K562 (cell line): ENCODE results near the gene PRM3. TPM values are rescaled to one million over a fixed set of nuclear protein-coding genes. Genes with fewer than 3 reads are reported as not detected.

Source experiments
- ATAC-seq: fragments of 200-7000 bp; cut with Tn5 transposase; 3 replicates; pipeline ENCODE4 v1.9.1; 2020; ENCODE audit warnings: moderate library complexity
- BruUV-seq: library from RNA; stranded (reverse); fragments of 400-500 nt; replicated peaks from 2 replicates; lab custom pipeline; 2021; lab: Mats Ljungman, UMichigan
- CTCF ChIA-PET: fragments of 300-600 bp; formaldehyde crosslinking; extraction: SDS; loops from one replicate; lab custom pipeline; 2021; ENCODE audit warnings: low intra/inter-chr PET ratio; lab: Yijun Ruan, JAX
- POLR2A ChIA-PET: fragments of 300-600, 350-650 bp; sonication (Branson Sonifier 250); formaldehyde crosslinking; extraction: SDS; loops from one replicate; lab custom pipeline; 2021; ENCODE audit warnings: antibody characterized with exemption, inconsistent platforms; lab: Yijun Ruan, JAX
- DNase-seq, 4 experiments: peaks; one replicate each; pipeline versions ENCODE4 v3.0.0 to v3.0.0-alpha.2; 2011 to 2018; ENCODE audit warnings: low spot score in 3 of 4, mixed read lengths in 3 of 4; ENCODE audit errors: extremely low read depth in 1 of 4
- FAIRE-seq: peaks from 2 replicates; lab custom pipeline; 2011; peaks lifted over from hg19 to GRCh38; lab: Jason Lieb, UNC
- H2AFZ ChIP-seq: 2 replicates; pipeline ENCODE4 v1.6.0; 2011; ENCODE audit warnings: low read depth, low read length, control low read depth, inconsistent platforms
- H3K27ac ChIP-seq: fragments of 200-600 bp; 3 replicates; pipeline ENCODE4 v1.8.0; 2011; ENCODE audit warnings: low read depth, mild to moderate bottlenecking, control low read depth, inconsistent platforms, low read length, moderate library complexity, mixed read lengths; ENCODE audit errors: extremely low read depth
- H3K27me3 ChIP-seq, 2 experiments: fragments of 300-600 bp in 1 of 2; 2 replicates in 1 of 2; 3 replicates in 1 of 2; pipeline versions ENCODE4 v1.6.0 to v1.8.0; 2011; ENCODE audit warnings: inconsistent platforms in 2 of 2, low read length in 2 of 2, mild to moderate bottlenecking in 1 of 2, mixed read lengths in 1 of 2, moderate library complexity in 1 of 2; ENCODE audit not compliant: control insufficient read depth in 2 of 2, insufficient read depth in 2 of 2
- H3K36me3 ChIP-seq: fragments of 300-600 bp; 3 replicates; pipeline ENCODE4 v1.8.0; 2011; ENCODE audit warnings: mild to moderate bottlenecking, low read length, inconsistent platforms; ENCODE audit not compliant: control insufficient read depth, insufficient read depth
- H3K4me1 ChIP-seq, 2 experiments: fragments of 200-600 bp in 1 of 2; replicated peaks in 1 of 2; 2 replicates in 1 of 2; 3 replicates in 1 of 2; pipeline versions ENCODE4 v1.5.1 to v1.8.0; 2011; ENCODE audit warnings: inconsistent platforms in 2 of 2, low read length in 2 of 2, mild to moderate bottlenecking in 1 of 2, mixed read lengths in 1 of 2, moderate library complexity in 1 of 2; ENCODE audit not compliant: control insufficient read depth in 2 of 2, insufficient read depth in 2 of 2
- H3K4me2 ChIP-seq: 2 replicates; pipeline ENCODE4 v1.6.1; 2011; ENCODE audit warnings: low read length, control low read depth, inconsistent platforms, mixed read lengths; ENCODE audit not compliant: insufficient read depth
- H3K4me3 ChIP-seq: fragments of 200-600 bp; sonication (generic), shearing (Covaris generic); 2 replicates; pipeline ENCODE4 v1.5.1; 2016; ENCODE audit warnings: control low read depth, inconsistent platforms
- H3K79me2 ChIP-seq: fragments of 200-600 bp; 3 replicates; pipeline ENCODE4 v1.8.0; 2011; ENCODE audit warnings: low read length, inconsistent platforms; ENCODE audit not compliant: control insufficient read depth, insufficient read depth
- H3K9ac ChIP-seq, 2 experiments: 2 replicates each; pipeline versions ENCODE4 v1.6.0 to v1.6.1; 2011; ENCODE audit warnings: low read depth in 2 of 2, low read length in 2 of 2, control low read depth in 1 of 2, inconsistent platforms in 1 of 2, mild to moderate bottlenecking in 1 of 2, mixed read lengths in 1 of 2; ENCODE audit not compliant: insufficient read depth in 1 of 2
- H3K9me1 ChIP-seq: one replicate; pipeline ENCODE4 v1.6.0; 2011; ENCODE audit warnings: inconsistent platforms, mild to moderate bottlenecking, low read length, moderate library complexity; ENCODE audit not compliant: control insufficient read depth, insufficient read depth
- H3K9me3 ChIP-seq: replicated peaks from 2 replicates; pipeline ENCODE4 v1.5.1; 2011; ENCODE audit warnings: low read depth, low read length, inconsistent platforms; ENCODE audit not compliant: control insufficient read depth, insufficient read depth
- H4K20me1 ChIP-seq: replicated peaks from 2 replicates; pipeline ENCODE4 v1.6.1; 2011; ENCODE audit warnings: low read length, inconsistent platforms, mixed read lengths; ENCODE audit not compliant: control insufficient read depth, insufficient read depth
- CCAR2 ChIP-seq: fragments of 200-400 bp; formaldehyde crosslinking; IDR thresholded peaks from 2 replicates; pipeline ENCODE4 v1.6.1; 2017; ENCODE audit warnings: mild to moderate bottlenecking, low read depth, low read length
- DIDO1 ChIP-seq: fragments of 450-650 bp; IDR thresholded peaks from 2 replicates; pipeline ENCODE4 v1.6.1; 2016; ENCODE audit warnings: low read depth, missing biosample characterization, missing genetic modification characterization
- EHMT2 ChIP-seq: fragments of 450-650 bp; IDR thresholded peaks from 2 replicates; pipeline ENCODE4 v1.6.1; 2018; ENCODE audit warnings: antibody characterized with exemption
- ESRRB ChIP-seq: fragments of 250-450 bp; sonication (Bioruptor Pico); IDR thresholded peaks from 2 replicates; pipeline ENCODE4 v1.5.0; 2020; ENCODE audit warnings: mild to moderate bottlenecking, moderate library complexity, borderline replicate concordance
- MIER1 ChIP-seq: fragments of 450-650 bp; IDR thresholded peaks from 2 replicates; pipeline ENCODE4 v1.6.1; 2016; ENCODE audit warnings: antibody characterized with exemption, mild to moderate bottlenecking, low read depth
- POLR2AphosphoS2 ChIP-seq: IDR thresholded peaks from 2 replicates; pipeline ENCODE4 v1.6.1; 2012; ENCODE audit warnings: low read length, improper control_type of control experiment
- RAD51 ChIP-seq: fragments of 450-650 bp; IDR thresholded peaks from 2 replicates; pipeline ENCODE4 v1.7.1; 2016; ENCODE audit warnings: low read depth, mild to moderate bottlenecking, borderline replicate concordance
- SP1 ChIP-seq: sonication (generic); formaldehyde crosslinking; IDR thresholded peaks from 2 replicates; pipeline ENCODE4 v1.8.1; 2022; ENCODE audit warnings: mild to moderate bottlenecking, missing genetic modification reagents
- YY1 ChIP-seq, 3 experiments: IDR thresholded peaks; 2 replicates each; pipeline ENCODE4 v1.6.1; 2011; ENCODE audit warnings: low read length in 2 of 3, mild to moderate bottlenecking in 2 of 3, moderate library complexity in 2 of 3, borderline replicate concordance in 1 of 3, control low read depth in 1 of 3, low read depth in 1 of 3; ENCODE audit not compliant: insufficient read depth in 3 of 3, insufficient replicate concordance in 2 of 3, control insufficient read depth in 1 of 3, insufficient read length in 1 of 3; ENCODE audit errors: extremely low read depth in 1 of 3
- ZNF583 ChIP-seq: fragments of 250-450 bp; sonication (Bioruptor Pico); IDR thresholded peaks from 2 replicates; pipeline ENCODE4 v1.4.0; 2020
- WGBS: fragments of 100-300 bp; shearing (Covaris generic); methylation state at CpG from one replicate; pipeline ENCODE4 v1.1.6; 2016; ENCODE audit warnings: low coverage, mixed read lengths; ENCODE audit not compliant: insufficient coverage; ENCODE audit errors: missing lambda C conversion rate; 5-methylcytosine and 5-hydroxymethylcytosine counted together
- in situ Hi-C: fragments of 300-500 bp; cut with MboI; formaldehyde crosslinking; loops from 4 replicates; pipeline ENCODE4 v1.15.0; 2018; ENCODE audit warnings: inconsistent platforms, mixed read lengths
- intact Hi-C: fragments of 100-400 bp; cut with micrococcal nuclease; formaldehyde crosslinking; loops from 2 replicates; pipeline ENCODE4 v1.14.2; 2022
- polyA plus RNA-seq, 8 experiments: library from polyadenylated mRNA; depleted of rRNA in 4 of 8; stranded (reverse) in 5 of 8; unstranded in 3 of 8; fragments of >200 nt; fragmentation: Nextera tagmentation in 2 of 8; fragmentation: Illumina TruSeq in 1 of 8; extraction: Ambion mirVana in 2 of 8; extraction: Trizol in 1 of 8; gene quantifications; 2 replicates each; pipeline versions ENCODE4 v1.2.1 to v1.2.3, GENCODE V29; 2011 to 2014; ENCODE audit warnings: inconsistent platforms in 1 of 8, missing spikeins in 1 of 8
- total RNA-seq, 7 experiments: library from RNA; depleted of rRNA in 6 of 7; stranded (reverse); fragments of >200 nt in 6 of 7; fragmentation: Illumina TruSeq in 2 of 7; extraction: Trizol in 2 of 7; gene quantifications; 2 replicates each; pipeline versions ENCODE4 v1.2.1 to v1.2.3, GENCODE V29; 2011 to 2021; ENCODE audit warnings: low replicate concordance in 1 of 7

PRM3 gene
- total and polyA plus RNA-seq, 9 of the 15 experiments (the other 6 are each of a cell fraction or from before 2014, with no cell fraction given) = not detected

DNA sequence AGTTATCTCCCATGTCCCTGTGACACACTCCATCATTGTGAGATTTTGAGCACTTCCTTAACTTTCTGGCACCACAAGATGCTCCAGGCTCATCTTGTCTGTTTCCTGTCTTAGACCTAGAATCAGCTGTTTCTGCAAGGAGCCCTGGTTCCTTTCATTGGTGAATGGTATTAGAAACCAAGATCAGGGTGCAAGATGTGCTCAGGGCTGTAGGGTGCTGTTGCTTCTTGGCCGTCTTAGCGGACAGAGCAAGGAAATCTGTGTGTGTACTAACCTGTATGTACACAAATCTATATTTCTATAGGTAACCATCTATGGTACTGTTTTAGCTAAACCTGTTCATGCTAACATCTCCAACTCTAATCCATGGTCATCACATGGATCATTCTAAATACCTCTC, 15.8 kb upstream of the PRM3 start:
- TF ChIP-seq SP1 (no peak), CCAR2 (no peak), YY1 (IDR thresholded peaks at IDR 0.05; ENCODE audit: borderline replicate concordance in 1 of 3, control insufficient read depth in 1 of 3, extremely low read depth in 1 of 3, insufficient read depth in 3 of 3, insufficient read length in 1 of 3, insufficient replicate concordance in 2 of 3, low read depth in 1 of 3, low read length in 2 of 3) (no peak)
- TF ChIP-seq, all 486 proteins: peak for 0
- Histone ChIP-seq H2AFZ (no peak overlapping the region), H3K4me2 (no peak overlapping the region), H3K79me2 (no peaks in the 10 kb centered on the region), H3K9ac (no peak overlapping the region), H3K36me3 (no peaks in the 10 kb centered on the region), H3K9me3 (no peaks in the 10 kb centered on the region), H4K20me1 (no peaks in the 10 kb centered on the region), H3K4me3 (no peak overlapping the region), H3K9me1 (no peaks in the 10 kb centered on the region), H3K27ac (no peak overlapping the region), H3K4me1 (no peaks in the 10 kb centered on the region; a peak in 1 of 5 replicates), H3K27me3 (peaks cover 19 to 54% of the 10 kb centered on the region in 2 experiments)
- intact Hi-C loops (no loop called here), in situ Hi-C loops (no loop called here)
- peak; percentile 6 for FAIRE-seq
- no peak for DNase-seq
- no peak for ATAC-seq
- CTCF ChIA-PET = no interaction called here
- POLR2A ChIA-PET = interaction anchor here (1.4 kb wide), 1 partner anchor 11 kb away, joined by 3 read pairs; no protein-coding TSS in a partner anchor
- 15% methylated on average over 2 of the region's 2 CpGs for WGBS
- BruUV-seq = no TSS peak

GRCh38 chr16:11285842-11286241, 12.4 kb upstream of the PRM3 start:
- H4K20me1 ChIP-seq = peaks cover 6% of the 10 kb centered on the region; the same call in 1 of the 2 replicates
- H3K36me3 ChIP-seq = no peaks in the 10 kb centered on the region
- H3K27me3 ChIP-seq = peaks cover 34 to 55% of the 10 kb centered on the region in 2 experiments
- 0% methylated on average over 2 of the region's 2 CpGs for WGBS
- POLR2A ChIA-PET = interaction anchor here (0.5 to 1.1 kb wide), 3 partner anchors 11 to 291 kb away, joined by 3 to 4 read pairs (median 3); no protein-coding TSS in a partner anchor
- DNase-seq = no peak
- ATAC-seq = no peak
- intact Hi-C loops (no loop called here), in situ Hi-C loops (no loop called here)
- H2AFZ ChIP-seq = no peak overlapping the region
- H3K9me1 ChIP-seq = no peaks in the 10 kb centered on the region
- FAIRE-seq = no peak
- H3K9ac ChIP-seq = no peak overlapping the region
- CTCF ChIA-PET = no interaction called here
- peaks cover 0 to 4% of the 10 kb centered on the region in 2 experiments; a peak in 2 of 5 replicates for H3K4me1 ChIP-seq
- no TSS peak for BruUV-seq
- no peak overlapping the region for H3K4me2 ChIP-seq
- H3K4me3 ChIP-seq = no peak overlapping the region
- H3K79me2 ChIP-seq = no peaks in the 10 kb centered on the region
- H3K9me3 ChIP-seq = no peaks in the 10 kb centered on the region
- H3K27ac ChIP-seq = no peak overlapping the region
- TF ChIP-seq ESRRB = no peak
- TF ChIP-seq POLR2AphosphoS2 = no peak
- no peak for TF ChIP-seq ZNF583 (CRISPR knock-in tag)
- peak; percentile 78; the same call in 1 of the 2 replicates for TF ChIP-seq EHMT2
- no peak for TF ChIP-seq DIDO1 (tag)
- TF ChIP-seq MIER1 = 0 out of 2 replicates have a peak, but pooled peaks have one; percentile 53
- no peak for TF ChIP-seq RAD51
